Natural killer cell (primary cell): Measurements from ENCODE around the gene MME. TPM values are rescaled to one million over a fixed set of nuclear protein-coding genes. Genes with fewer than 3 reads are reported as not detected.
A peak's percentile ranks its signal among the peaks of the same experiment; 100 is the strongest.

Experiments
- ATAC-seq, 3 donors: fragments of 150-1000 bp in 2 of 3; fragments of 200-7000 bp in 1 of 3; cut with Tn5 transposase; 1 replicate in 1 of 3; 2 replicates in 2 of 3; pipeline ENCODE4 v1.10.0; 2021; ENCODE audit warnings: mild to moderate bottlenecking in 2 of 3, moderate library complexity in 2 of 3
- DNase-seq, 2 donors: peaks; one replicate each; pipeline versions ENCODE4 v3.0.0 to v3.0.0-alpha.2; 2013 to 2021; ENCODE audit warnings: mixed read lengths in 1 of 2
- H3K27ac ChIP-seq: one replicate; pipeline ENCODE4 v1.5.1; 2013; ENCODE audit warnings: mild to moderate bottlenecking, low read length
- H3K27me3 ChIP-seq: one replicate; pipeline ENCODE4 v1.6.1; 2013; ENCODE audit warnings: low read length; ENCODE audit not compliant: control insufficient read depth, insufficient read depth
- H3K36me3 ChIP-seq: one replicate; pipeline ENCODE4 v1.6.1; 2013; ENCODE audit warnings: low read length; ENCODE audit not compliant: control insufficient read depth, insufficient read depth
- H3K4me1 ChIP-seq: one replicate; pipeline ENCODE4 v1.6.1; 2013; ENCODE audit warnings: low read length; ENCODE audit not compliant: control insufficient read depth, insufficient read depth
- H3K4me3 ChIP-seq: one replicate; pipeline ENCODE4 v1.5.1; 2013; ENCODE audit warnings: low read length
- H3K9me3 ChIP-seq: one replicate; pipeline ENCODE4 v1.6.1; 2013; ENCODE audit warnings: low read length; ENCODE audit not compliant: control insufficient read depth, insufficient read depth
- H3K27ac Mint-ChIP-seq, 2 donors: one replicate each; pipeline ENCODE4 v1.8.0; 2022; ENCODE audit warnings: mild to moderate bottlenecking in 2 of 2, mixed read lengths in 2 of 2, moderate library complexity in 1 of 2
- H3K27me3 Mint-ChIP-seq, 2 donors: one replicate each; pipeline ENCODE4 v1.8.0; 2022; ENCODE audit warnings: low read depth in 2 of 2, mixed read lengths in 2 of 2
- H3K36me3 Mint-ChIP-seq: one replicate; pipeline ENCODE4 v1.8.0; 2022; ENCODE audit warnings: mixed read lengths
- H3K4me1 Mint-ChIP-seq, 2 donors: one replicate each; pipeline ENCODE4 v1.8.0; 2022; ENCODE audit warnings: mixed read lengths in 2 of 2
- H3K4me3 Mint-ChIP-seq: one replicate; pipeline ENCODE4 v1.8.0; 2022; ENCODE audit warnings: mild to moderate bottlenecking, moderate library complexity, mixed read lengths
- H3K9me3 Mint-ChIP-seq, 2 donors: one replicate each; pipeline ENCODE4 v1.8.0; 2022; ENCODE audit warnings: mixed read lengths in 2 of 2
- CTCF ChIP-seq: fragments of 200-600 bp; IDR thresholded peaks from one replicate; pipeline ENCODE4 v1.8.0; 2022; ENCODE audit warnings: antibody characterized with exemption
- WGBS: methylation state at CpG from one replicate; pipeline ENCODE4 v1.1.7; 2013; ENCODE audit warnings: missing lambda C conversion rate; ENCODE audit not compliant: insufficient coverage; 5-methylcytosine and 5-hydroxymethylcytosine counted together
- intact Hi-C: fragments of 100-400 bp; cut with micrococcal nuclease; formaldehyde crosslinking; loops from one replicate; pipeline ENCODE4 v1.14.2; 2022
- total RNA-seq, 4 donors: library from RNA; stranded (reverse); fragments of 120-200 nt in 1 of 4; gene quantifications; one replicate each; pipeline versions ENCODE4 v1.2.3 to v1.2.4, GENCODE V29; 2013 to 2022

MME gene
- total RNA-seq, 3 donors from 2014 or later (not counting 1 experiment from before 2014, with no cell fraction given) = 0.16 to 6.1 TPM; not detected in 1

- Histone ChIP-seq H3K4me3 (no peak overlapping the region), H3K4me1 (no peaks in the 10 kb centered on the region), H3K36me3 (no peaks in the 10 kb centered on the region), H3K27ac (no peak overlapping the region), H3K27me3 (no peaks in the 10 kb centered on the region), H3K9me3 (no peaks in the 10 kb centered on the region)
- DNase-seq = no peak
- Mint-ChIP-seq H3K27me3 (no peaks in the 10 kb centered on the region), H3K9me3 (peaks cover 2 to 6% of the 10 kb centered on the region in 2 donors), H3K4me1 (peaks cover 6 to 7% of the 10 kb centered on the region in 2 donors), H3K27ac (peak overlapping the region in 1 of 2 donors; percentile 80), H3K36me3 (no peaks in the 10 kb centered on the region), H3K4me3 (no peak overlapping the region)
- ATAC-seq = peak in 1 of 3 donors; percentile 30
- intact Hi-C loops = no loop called here
- TF ChIP-seq CTCF = no peak
- WGBS = 76% methylated on average over 3 of the region's 3 CpGs
These were observed 74.1 kb downstream of the MME start for GRCh38 chr3:155154255-155154654.

GRCh38 chr3:155158346-155159037, 78.4 kb downstream of the MME start:
- H3K9me3 ChIP-seq = no peaks in the 10 kb centered on the region
- ATAC-seq = no peak

GRCh38 chr3:155159301-155159700, 79.2 kb downstream of the MME start:
- WGBS = 100% methylated on average over 2 of the region's 2 CpGs

More at GRCh38 chr3:155158346-155159037, 78.4 kb downstream of the MME start:
- no peaks in the 10 kb centered on the region for H3K4me1 ChIP-seq
- no peaks in the 10 kb centered on the region for H3K36me3 ChIP-seq
- intact Hi-C loops = no loop called here
- Mint-ChIP-seq H3K27ac (no peak overlapping the region), H3K4me3 (no peak overlapping the region), H3K4me1 (peaks cover 4% of the 10 kb centered on the region in 2 donors), H3K36me3 (no peaks in the 10 kb centered on the region), H3K27me3 (no peaks in the 10 kb centered on the region), H3K9me3 (peaks cover 2 to 3% of the 10 kb centered on the region in 2 donors)
- no peak overlapping the region for H3K4me3 ChIP-seq
- 87% methylated on average over 4 of the region's 9 CpGs for WGBS
- no peaks in the 10 kb centered on the region for H3K27me3 ChIP-seq
- no peak for DNase-seq
- no peak for TF ChIP-seq CTCF
- H3K27ac ChIP-seq = no peak overlapping the region

More at GRCh38 chr3:155159301-155159700, 79.2 kb downstream of the MME start:
- H3K4me1 Mint-ChIP-seq = no peaks in the 10 kb centered on the region
- Histone ChIP-seq H3K27ac (no peak overlapping the region), H3K4me3 (no peak overlapping the region), H3K9me3 (no peaks in the 10 kb centered on the region), H3K4me1 (no peaks in the 10 kb centered on the region), H3K27me3 (no peaks in the 10 kb centered on the region), H3K36me3 (no peaks in the 10 kb centered on the region)
- H3K4me3 Mint-ChIP-seq = no peak overlapping the region
- H3K36me3 Mint-ChIP-seq = no peaks in the 10 kb centered on the region
- DNase-seq = no peak
- H3K27me3 Mint-ChIP-seq = no peaks in the 10 kb centered on the region
- intact Hi-C loops = no loop called here
- H3K9me3 Mint-ChIP-seq = no peaks in the 10 kb centered on the region
- no peak for ATAC-seq
- no peak for TF ChIP-seq CTCF
- no peak overlapping the region for H3K27ac Mint-ChIP-seq
